Esophagus muscularis mucosa (tissue), 3 donors: ENCODE data around the gene PTPN7.

Source experiments
- CTCF ChIP-seq, 3 experiments: fragments of 200-600 bp in 2 of 3; fragments of 450-650 bp in 1 of 3; sonication (generic) in 2 of 3; IDR thresholded peaks; one replicate each; pipeline ENCODE4 v1.5.1; 2017 to 2019; ENCODE audit warnings: antibody characterized with exemption in 3 of 3, mild to moderate bottlenecking in 2 of 3, moderate library complexity in 1 of 3
- POLR2A ChIP-seq: fragments of 450-650 bp; IDR thresholded peaks from one replicate; pipeline ENCODE4 v1.6.1; 2017; ENCODE audit warnings: antibody characterized with exemption, moderate library complexity, mild to moderate bottlenecking, low read depth

GRCh38 chr1:202133001-202133400 lies 27.4 kb downstream of the PTPN7 start:
- TF ChIP-seq CTCF (IDR thresholded peaks at IDR 0.05) (no peak), POLR2A (no peak)
